ENCODE data around the gene CUL2.

DNA sequence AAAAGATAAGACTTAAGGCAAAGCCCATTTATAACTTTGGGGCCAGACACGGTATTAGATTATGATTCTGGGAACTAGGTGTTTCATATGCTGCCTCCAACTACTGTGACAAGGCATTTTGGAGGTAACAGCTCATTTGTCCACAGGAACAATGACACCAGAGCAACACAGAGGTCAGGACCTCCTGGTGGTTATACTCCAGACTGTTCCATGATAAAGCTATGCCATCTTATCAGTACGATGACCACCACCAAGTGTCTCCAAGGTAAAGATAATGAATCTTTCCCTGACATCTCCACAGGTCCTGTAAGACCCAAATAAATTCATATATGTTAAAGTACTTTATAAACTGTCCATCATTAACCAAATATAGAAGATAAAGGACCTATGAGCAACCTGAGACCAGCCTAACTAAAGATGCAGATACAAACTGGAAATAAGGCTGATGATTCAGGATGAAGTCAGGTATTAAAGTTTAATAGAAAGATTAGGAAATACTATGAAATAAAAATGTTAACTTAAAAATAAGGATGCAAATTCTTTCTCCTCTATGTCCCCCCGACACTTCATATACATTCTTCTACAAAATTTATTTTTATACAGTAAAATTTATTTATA is 26.2 kb downstream of the CUL2 start:
- TF ChIP-seq, protein P1, sequence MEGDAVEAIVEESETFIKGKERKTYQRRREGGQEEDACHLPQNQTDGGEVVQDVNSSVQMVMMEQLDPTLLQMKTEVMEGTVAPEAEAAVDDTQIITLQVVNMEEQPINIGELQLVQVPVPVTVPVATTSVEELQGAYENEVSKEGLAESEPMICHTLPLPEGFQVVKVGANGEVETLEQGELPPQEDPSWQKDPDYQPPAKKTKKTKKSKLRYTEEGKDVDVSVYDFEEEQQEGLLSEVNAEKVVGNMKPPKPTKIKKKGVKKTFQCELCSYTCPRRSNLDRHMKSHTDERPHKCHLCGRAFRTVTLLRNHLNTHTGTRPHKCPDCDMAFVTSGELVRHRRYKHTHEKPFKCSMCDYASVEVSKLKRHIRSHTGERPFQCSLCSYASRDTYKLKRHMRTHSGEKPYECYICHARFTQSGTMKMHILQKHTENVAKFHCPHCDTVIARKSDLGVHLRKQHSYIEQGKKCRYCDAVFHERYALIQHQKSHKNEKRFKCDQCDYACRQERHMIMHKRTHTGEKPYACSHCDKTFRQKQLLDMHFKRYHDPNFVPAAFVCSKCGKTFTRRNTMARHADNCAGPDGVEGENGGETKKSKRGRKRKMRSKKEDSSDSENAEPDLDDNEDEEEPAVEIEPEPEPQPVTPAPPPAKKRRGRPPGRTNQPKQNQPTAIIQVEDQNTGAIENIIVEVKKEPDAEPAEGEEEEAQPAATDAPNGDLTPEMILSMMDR (IDR thresholded peaks at IDR 0.05): no peak
- TF ChIP-seq, protein P2, sequence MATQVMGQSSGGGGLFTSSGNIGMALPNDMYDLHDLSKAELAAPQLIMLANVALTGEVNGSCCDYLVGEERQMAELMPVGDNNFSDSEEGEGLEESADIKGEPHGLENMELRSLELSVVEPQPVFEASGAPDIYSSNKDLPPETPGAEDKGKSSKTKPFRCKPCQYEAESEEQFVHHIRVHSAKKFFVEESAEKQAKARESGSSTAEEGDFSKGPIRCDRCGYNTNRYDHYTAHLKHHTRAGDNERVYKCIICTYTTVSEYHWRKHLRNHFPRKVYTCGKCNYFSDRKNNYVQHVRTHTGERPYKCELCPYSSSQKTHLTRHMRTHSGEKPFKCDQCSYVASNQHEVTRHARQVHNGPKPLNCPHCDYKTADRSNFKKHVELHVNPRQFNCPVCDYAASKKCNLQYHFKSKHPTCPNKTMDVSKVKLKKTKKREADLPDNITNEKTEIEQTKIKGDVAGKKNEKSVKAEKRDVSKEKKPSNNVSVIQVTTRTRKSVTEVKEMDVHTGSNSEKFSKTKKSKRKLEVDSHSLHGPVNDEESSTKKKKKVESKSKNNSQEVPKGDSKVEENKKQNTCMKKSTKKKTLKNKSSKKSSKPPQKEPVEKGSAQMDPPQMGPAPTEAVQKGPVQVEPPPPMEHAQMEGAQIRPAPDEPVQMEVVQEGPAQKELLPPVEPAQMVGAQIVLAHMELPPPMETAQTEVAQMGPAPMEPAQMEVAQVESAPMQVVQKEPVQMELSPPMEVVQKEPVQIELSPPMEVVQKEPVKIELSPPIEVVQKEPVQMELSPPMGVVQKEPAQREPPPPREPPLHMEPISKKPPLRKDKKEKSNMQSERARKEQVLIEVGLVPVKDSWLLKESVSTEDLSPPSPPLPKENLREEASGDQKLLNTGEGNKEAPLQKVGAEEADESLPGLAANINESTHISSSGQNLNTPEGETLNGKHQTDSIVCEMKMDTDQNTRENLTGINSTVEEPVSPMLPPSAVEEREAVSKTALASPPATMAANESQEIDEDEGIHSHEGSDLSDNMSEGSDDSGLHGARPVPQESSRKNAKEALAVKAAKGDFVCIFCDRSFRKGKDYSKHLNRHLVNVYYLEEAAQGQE (IDR thresholded peaks at IDR 0.05; ENCODE audit: insufficient read depth in 1 of 2, low read depth in 2 of 2, low read length in 1 of 2): no peak
- no peak for TF ChIP-seq POLR2AphosphoS5 (IDR thresholded peaks at IDR 0.05; ENCODE audit: low read depth, low read length)
- TF ChIP-seq SIN3A (IDR thresholded peaks at IDR 0.05; ENCODE audit: borderline replicate concordance, insufficient read depth, low read depth, low read length): no peak
- TF ChIP-seq TCF7L2 (IDR thresholded peaks at IDR 0.05; ENCODE audit: low read depth, low read length): no peak
